Measurements from ENCODE around the gene GID4. TPM values are rescaled to one million over a fixed set of nuclear protein-coding genes. Genes with fewer than 3 reads are reported as not detected.

The GID4 gene
- total RNA-seq, 2 donors from 2014 or later: 11.0 to 19.1 TPM

GRCh38 chr17:18035704-18036103 lies 3.5 kb upstream of the GID4 start:
- Histone ChIP-seq H3K36me3 (no peaks in the 10 kb centered on the region), H3K4me3 (no peak overlapping the region), H3K4me1 (replicated peaks) (peaks cover 6% of the 10 kb centered on the region), H3K9me3 (no peaks in the 10 kb centered on the region), H3K27ac (no peak overlapping the region), H3K27me3 (replicated peaks; ENCODE audit: insufficient read depth) (no peaks in the 10 kb centered on the region)
- TF ChIP-seq POLR2AphosphoS5 (IDR thresholded peaks at IDR 0.05) (no peak), POLR2A (IDR thresholded peaks at IDR 0.05) (no peak), CTCF (IDR thresholded peaks at IDR 0.05) (no peak)
- intact Hi-C loops (cut with DNase I): loop anchor here (5.0 to 10.0 kb wide), 4 partner anchors 63 to 681 kb away; partner anchors contain the start of genes DRC3, RAI1 and TOM1L2
- no peak for DNase-seq (ENCODE audit: low spot score)
- 78% methylated on average over 2 of the region's 2 CpGs for WGBS

GRCh38 chr17:18037486-18037885 lies 1.7 kb upstream of the GID4 start:
- H3K4me3 ChIP-seq: no peak overlapping the region
- H3K36me3 ChIP-seq: no peaks in the 10 kb centered on the region
- intact Hi-C loops (cut with DNase I): loop anchor here (5.0 to 10.0 kb wide), 4 partner anchors 65 to 683 kb away; partner anchors contain the start of genes DRC3, RAI1 and TOM1L2
- no peaks in the 10 kb centered on the region for H3K27me3 ChIP-seq (replicated peaks; ENCODE audit: insufficient read depth)
- no peak for DNase-seq (ENCODE audit: low spot score)
- peaks cover 10% of the 10 kb centered on the region for H3K4me1 ChIP-seq (replicated peaks)
- WGBS: 67% methylated on average over 6 of the region's 6 CpGs
- H3K9me3 ChIP-seq: no peaks in the 10 kb centered on the region
- H3K27ac ChIP-seq: no peak overlapping the region
- TF ChIP-seq POLR2AphosphoS5 (IDR thresholded peaks at IDR 0.05) (no peak), CTCF (IDR thresholded peaks at IDR 0.05) (no peak), POLR2A (IDR thresholded peaks at IDR 0.05) (no peak)

GRCh38 chr17:18038149-18038850 lies 908 bp upstream of the GID4 start:
- TF ChIP-seq POLR2AphosphoS5 (IDR thresholded peaks at IDR 0.05) (no peak), POLR2A (IDR thresholded peaks at IDR 0.05) (no peak), CTCF (IDR thresholded peaks at IDR 0.05) (no peak)
- peak overlapping the region; percentile 83 to 90 for H3K4me3 ChIP-seq
- no peaks in the 10 kb centered on the region for H3K9me3 ChIP-seq
- DNase-seq (ENCODE audit: low spot score): no peak
- intact Hi-C loops (cut with DNase I): loop anchor here (2.0 to 10.0 kb wide), 5 partner anchors 49 to 683 kb away; partner anchors contain the start of genes DRC3, DRG2, RAI1 and TOM1L2
- peaks cover 10% of the 10 kb centered on the region for H3K4me1 ChIP-seq (replicated peaks)
- H3K36me3 ChIP-seq: no peaks in the 10 kb centered on the region
- peak overlapping the region; percentile 82 for H3K27ac ChIP-seq
- WGBS: 4% methylated on average over 13 of the region's 13 CpGs
- no peaks in the 10 kb centered on the region for H3K27me3 ChIP-seq (replicated peaks; ENCODE audit: insufficient read depth)

- H3K4me1 ChIP-seq (replicated peaks): peaks cover 10% of the 10 kb centered on the region
- WGBS: under 1% methylated on average over 52 of the region's 81 CpGs
- H3K27me3 ChIP-seq (replicated peaks; ENCODE audit: insufficient read depth): no peaks in the 10 kb centered on the region
- TF ChIP-seq CTCF (IDR thresholded peaks at IDR 0.05) (peak in 1 of 4 experiments; percentile 3), POLR2AphosphoS5 (IDR thresholded peaks at IDR 0.05) (no peak)
- H3K27ac ChIP-seq: peak overlapping the region; percentile 82
- DNase-seq (ENCODE audit: low spot score): no peak
- H3K4me3 ChIP-seq: peak overlapping the region; percentile 83 to 90
- no peaks in the 10 kb centered on the region for H3K9me3 ChIP-seq
- no peaks in the 10 kb centered on the region for H3K36me3 ChIP-seq
- intact Hi-C loops (cut with DNase I): loop anchor here (2.0 to 10.0 kb wide), 5 partner anchors 47 to 685 kb away; partner anchors contain the start of genes DRC3, DRG2, RAI1 and TOM1L2
These were observed 490 bp downstream of the GID4 start for GRCh38 chr17:18039535-18040260.
